ENCODE results near the gene PLGRKT. TPM values are rescaled to one million over a fixed set of nuclear protein-coding genes. Genes with fewer than 3 reads are reported as not detected.
A peak's percentile ranks its signal among the peaks of the same experiment; 100 is the strongest.

The PLGRKT gene
- polyA plus RNA-seq, 4 donors = 35.6 to 60.4 (median 54.9) TPM

DNA sequence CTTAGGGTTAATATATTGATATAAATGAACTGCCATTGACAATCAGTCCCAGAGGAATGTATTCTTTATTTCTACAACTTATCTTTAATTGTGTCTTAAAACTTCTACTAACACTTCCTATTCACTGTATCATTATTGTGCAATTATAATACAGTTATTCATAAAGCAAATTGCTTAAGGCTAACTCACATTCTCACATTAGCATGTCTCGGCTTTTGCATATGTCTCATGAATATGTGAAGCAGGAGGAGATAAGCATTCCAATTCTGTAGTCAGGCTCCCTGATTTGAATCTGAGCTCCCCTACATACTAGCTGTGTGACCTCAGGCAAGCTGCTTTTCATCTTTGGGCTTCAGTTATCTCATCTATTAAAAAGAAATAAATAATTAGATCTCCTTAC is 45.4 kb downstream of the PLGRKT start:
- no peaks in the 10 kb centered on the region for H3K4me1 ChIP-seq (ENCODE audit: control insufficient read depth in 3 of 3, insufficient read depth in 2 of 3, low read depth in 1 of 3, low read length in 2 of 3)
- DNase-seq (no peak), FAIRE-seq (no peak)
- H3K27me3 ChIP-seq (ENCODE audit: control insufficient read depth in 3 of 3, insufficient read depth in 3 of 3, low read length in 3 of 3) = no peaks in the 10 kb centered on the region
- no peak overlapping the region for H3K27ac ChIP-seq (ENCODE audit: low read depth in 1 of 3, low read length in 2 of 3)
- H3K36me3 ChIP-seq (ENCODE audit: control insufficient read depth in 3 of 3, insufficient read depth in 2 of 3, low read depth in 1 of 3, low read length in 3 of 3) = no peaks in the 10 kb centered on the region
- WGBS, 3 donors = 94 to 98% (median 97%) methylated on average over 1 of the region's 1 CpG
- no peaks in the 10 kb centered on the region for H3K9me3 ChIP-seq (ENCODE audit: control insufficient read depth in 2 of 2, insufficient read depth in 1 of 2, low read depth in 1 of 2, low read length in 1 of 2)
- H3K4me3 ChIP-seq (ENCODE audit: low read depth in 1 of 3, low read length in 3 of 3) = no peak overlapping the region

DNA sequence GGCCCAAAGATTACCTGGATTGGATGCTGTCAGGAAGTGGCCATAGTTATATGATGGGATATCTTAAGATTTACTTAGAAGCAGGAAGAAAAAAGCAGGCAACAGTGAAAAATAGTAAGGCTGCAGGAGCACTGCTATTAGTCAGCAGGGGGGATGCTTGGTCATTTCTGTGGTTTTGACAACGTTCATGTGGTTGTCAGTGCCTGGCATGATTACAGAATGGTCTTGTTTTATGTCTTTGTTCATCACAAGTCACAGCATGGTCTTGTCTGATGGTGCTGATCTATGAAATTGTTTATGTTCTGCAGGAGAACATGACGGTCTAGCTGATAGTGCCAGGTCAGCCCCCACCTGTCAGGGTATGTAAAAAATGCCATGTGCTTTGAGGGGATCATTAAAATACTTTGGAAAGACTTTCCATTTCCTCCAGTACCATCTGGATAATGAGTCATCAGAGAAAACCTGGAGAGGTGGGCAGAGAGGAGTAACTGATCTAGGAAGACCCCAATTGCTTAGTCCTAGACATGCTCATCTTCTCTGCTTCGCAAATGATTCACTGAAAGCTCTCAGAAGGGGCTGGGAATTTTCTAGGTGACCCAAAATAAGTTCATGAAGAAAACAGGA is 48.5 kb downstream of the PLGRKT start:
- Histone ChIP-seq H3K4me3 (ENCODE audit: low read depth in 1 of 3, low read length in 3 of 3) (no peak overlapping the region), H3K27me3 (ENCODE audit: control insufficient read depth in 3 of 3, insufficient read depth in 3 of 3, low read length in 3 of 3) (no peaks in the 10 kb centered on the region), H3K36me3 (ENCODE audit: control insufficient read depth in 3 of 3, insufficient read depth in 2 of 3, low read depth in 1 of 3, low read length in 3 of 3) (no peaks in the 10 kb centered on the region), H3K27ac (ENCODE audit: low read depth in 1 of 3, low read length in 2 of 3) (no peak overlapping the region), H3K9me3 (ENCODE audit: control insufficient read depth in 2 of 2, insufficient read depth in 1 of 2, low read depth in 1 of 2, low read length in 1 of 2) (no peaks in the 10 kb centered on the region), H3K4me1 (ENCODE audit: control insufficient read depth in 3 of 3, insufficient read depth in 2 of 3, low read depth in 1 of 3, low read length in 2 of 3) (no peaks in the 10 kb centered on the region)
- FAIRE-seq (no peak), DNase-seq (no peak)
- WGBS, 3 donors = 62 to 70% (median 63%) methylated on average over 3 of the region's 3 CpGs

DNA sequence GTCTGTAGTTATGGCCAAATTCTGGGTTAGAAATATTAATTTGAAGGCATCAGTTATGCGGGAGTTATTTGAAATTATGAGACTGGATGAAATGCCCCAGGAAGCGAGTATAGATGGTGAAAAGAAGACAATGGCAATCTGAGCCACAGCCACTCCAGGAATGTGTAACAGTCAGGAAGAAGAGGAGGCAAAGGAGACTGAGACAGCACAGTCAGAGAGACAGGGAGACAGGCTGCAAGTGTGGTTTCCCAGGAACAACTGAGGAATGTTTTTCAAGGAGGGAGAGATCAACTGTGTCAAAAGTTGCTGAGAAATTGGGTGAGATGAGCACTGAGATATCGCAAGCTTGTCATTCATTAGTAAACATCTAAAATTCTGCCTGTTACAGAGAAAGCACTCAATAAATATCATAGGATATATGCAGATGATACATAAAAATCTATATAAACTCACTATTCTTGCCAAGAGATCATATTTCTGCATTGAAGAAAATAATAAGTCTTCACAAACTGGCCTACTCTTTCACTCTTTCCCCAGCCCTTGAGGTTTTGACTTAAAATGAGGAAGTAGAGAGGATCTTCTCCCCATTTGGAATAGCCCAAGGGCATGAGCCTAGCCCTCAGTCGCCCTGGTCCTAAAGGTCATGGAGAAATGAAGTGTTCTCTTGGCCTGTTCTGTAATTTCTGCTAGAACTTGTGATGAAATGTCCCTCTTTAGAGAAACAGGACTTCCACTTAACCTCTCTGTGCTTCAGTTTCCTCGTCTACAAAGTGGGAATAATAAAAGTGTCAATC is 49.5 kb downstream of the PLGRKT start:
- DNase-seq (no peak), FAIRE-seq (no peak)
- H3K9me3 ChIP-seq (ENCODE audit: control insufficient read depth in 2 of 2, insufficient read depth in 1 of 2, low read depth in 1 of 2, low read length in 1 of 2) = no peaks in the 10 kb centered on the region
- no peaks in the 10 kb centered on the region for H3K36me3 ChIP-seq (ENCODE audit: control insufficient read depth in 3 of 3, insufficient read depth in 2 of 3, low read depth in 1 of 3, low read length in 3 of 3)
- 83 to 86% (median 84%) methylated on average over 5 of the region's 5 CpGs for WGBS, 3 donors
- no peak overlapping the region for H3K27ac ChIP-seq (ENCODE audit: low read depth in 1 of 3, low read length in 2 of 3)
- no peaks in the 10 kb centered on the region for H3K27me3 ChIP-seq (ENCODE audit: control insufficient read depth in 3 of 3, insufficient read depth in 3 of 3, low read length in 3 of 3)
- no peak overlapping the region for H3K4me3 ChIP-seq (ENCODE audit: low read depth in 1 of 3, low read length in 3 of 3)
- no peaks in the 10 kb centered on the region for H3K4me1 ChIP-seq (ENCODE audit: control insufficient read depth in 3 of 3, insufficient read depth in 2 of 3, low read depth in 1 of 3, low read length in 2 of 3)

DNA sequence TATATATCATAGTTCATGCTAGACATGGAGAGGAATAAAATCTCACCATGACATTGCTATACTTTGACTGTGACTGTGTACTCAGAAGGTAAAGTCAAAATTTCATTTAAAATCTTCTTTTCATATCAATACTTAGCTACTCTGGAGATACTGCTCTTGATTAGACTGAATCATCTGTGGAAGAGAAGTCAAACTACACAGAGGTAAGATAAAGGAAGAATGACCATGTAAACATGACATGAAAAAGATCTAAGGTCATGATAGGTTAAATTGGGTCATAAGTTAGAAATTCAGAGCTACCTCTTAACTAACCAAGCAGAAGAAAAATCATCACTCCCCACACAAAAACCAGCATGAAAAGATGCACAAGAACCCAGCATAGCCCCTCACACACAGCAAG is 53.3 kb downstream of the PLGRKT start:
- H3K27me3 ChIP-seq (ENCODE audit: control insufficient read depth in 3 of 3, insufficient read depth in 3 of 3, low read length in 3 of 3) = no peaks in the 10 kb centered on the region
- H3K27ac ChIP-seq (ENCODE audit: low read depth in 1 of 3, low read length in 2 of 3) = no peak overlapping the region
- no peaks in the 10 kb centered on the region for H3K4me1 ChIP-seq (ENCODE audit: control insufficient read depth in 3 of 3, insufficient read depth in 2 of 3, low read depth in 1 of 3, low read length in 2 of 3)
- no peak for FAIRE-seq
- peaks cover 0 to 7% (median 0%) of the 10 kb centered on the region in 3 donors for H3K36me3 ChIP-seq (ENCODE audit: control insufficient read depth in 3 of 3, insufficient read depth in 2 of 3, low read depth in 1 of 3, low read length in 3 of 3)
- H3K9me3 ChIP-seq (ENCODE audit: control insufficient read depth in 2 of 2, insufficient read depth in 1 of 2, low read depth in 1 of 2, low read length in 1 of 2) = no peaks in the 10 kb centered on the region
- no peak for DNase-seq
- no peak overlapping the region for H3K4me3 ChIP-seq (ENCODE audit: low read depth in 1 of 3, low read length in 3 of 3)

DNA sequence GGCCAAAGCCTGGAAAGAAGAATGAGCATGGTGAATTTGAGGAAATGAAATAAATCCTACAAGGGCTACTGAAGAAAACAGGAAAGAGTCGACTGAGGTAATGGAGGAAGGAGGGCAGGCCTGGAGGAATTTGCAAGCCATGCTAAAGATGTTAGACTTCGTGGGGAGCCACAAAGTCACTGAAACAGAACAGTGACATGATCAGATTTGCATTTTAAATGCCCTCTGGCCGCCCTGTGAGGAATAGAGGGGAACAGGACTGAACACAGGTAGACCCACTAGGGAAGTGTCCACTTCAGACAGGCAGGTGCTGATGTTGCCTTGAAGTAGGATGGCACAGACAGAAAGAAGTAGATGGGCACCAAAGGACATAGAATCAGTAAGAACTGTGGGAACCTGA is 55.2 kb downstream of the PLGRKT start:
- Histone ChIP-seq H3K27ac (ENCODE audit: low read depth in 1 of 3, low read length in 2 of 3) (no peak overlapping the region), H3K27me3 (ENCODE audit: control insufficient read depth in 3 of 3, insufficient read depth in 3 of 3, low read length in 3 of 3) (no peaks in the 10 kb centered on the region), H3K4me3 (ENCODE audit: low read depth in 1 of 3, low read length in 3 of 3) (no peak overlapping the region), H3K9me3 (ENCODE audit: control insufficient read depth in 2 of 2, insufficient read depth in 1 of 2, low read depth in 1 of 2, low read length in 1 of 2) (no peaks in the 10 kb centered on the region), H3K36me3 (ENCODE audit: control insufficient read depth in 3 of 3, insufficient read depth in 2 of 3, low read depth in 1 of 3, low read length in 3 of 3) (peaks cover 0 to 7% (median 0%) of the 10 kb centered on the region in 3 donors), H3K4me1 (ENCODE audit: control insufficient read depth in 3 of 3, insufficient read depth in 2 of 3, low read depth in 1 of 3, low read length in 2 of 3) (no peaks in the 10 kb centered on the region)
- DNase-seq = no peak
- no peak for FAIRE-seq
- 75 to 85% (median 83%) methylated on average over 3 of the region's 3 CpGs for WGBS, 3 donors

DNA sequence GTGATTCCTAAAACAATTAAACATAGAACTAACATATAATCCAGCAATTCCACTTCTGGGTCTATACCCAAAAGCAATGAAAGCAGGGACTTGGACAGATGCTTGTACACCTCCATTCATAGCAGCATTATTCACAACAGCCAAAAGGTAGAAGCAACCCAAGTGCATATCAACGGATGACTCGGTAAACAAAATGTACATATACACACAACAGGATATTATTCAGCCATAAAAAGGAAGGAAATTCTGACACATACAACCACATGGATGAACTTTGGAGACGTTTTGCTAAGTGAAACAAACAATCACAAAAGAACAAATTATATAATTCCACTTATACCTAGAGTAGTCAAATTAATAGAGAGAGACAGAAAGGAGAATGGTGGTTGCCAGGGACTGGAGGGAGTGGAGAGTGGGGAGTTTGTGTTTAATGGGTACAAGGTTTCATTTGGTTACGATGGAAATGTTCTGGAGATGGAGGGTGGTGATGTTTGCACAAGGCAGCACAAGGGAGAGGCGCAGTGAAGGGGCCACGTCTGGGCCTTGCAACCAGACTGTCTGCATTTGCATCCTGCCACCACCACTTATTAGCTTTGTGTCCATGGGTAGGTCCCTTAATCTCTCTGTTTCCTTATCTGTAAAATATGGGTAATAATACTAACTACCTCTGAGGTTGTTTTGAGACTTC is 61.8 kb downstream of the PLGRKT start:
- FAIRE-seq (no peak), DNase-seq (peak in 1 of 2 donors; percentile 11)
- WGBS, 3 donors = 71 to 76% (median 74%) methylated on average over 6 of the region's 6 CpGs
- Histone ChIP-seq H3K4me1 (ENCODE audit: control insufficient read depth in 3 of 3, insufficient read depth in 2 of 3, low read depth in 1 of 3, low read length in 2 of 3) (no peaks in the 10 kb centered on the region), H3K4me3 (ENCODE audit: low read depth in 1 of 3, low read length in 3 of 3) (no peak overlapping the region), H3K27ac (ENCODE audit: low read depth in 1 of 3, low read length in 2 of 3) (no peak overlapping the region), H3K27me3 (ENCODE audit: control insufficient read depth in 3 of 3, insufficient read depth in 3 of 3, low read length in 3 of 3) (no peaks in the 10 kb centered on the region), H3K36me3 (ENCODE audit: control insufficient read depth in 3 of 3, insufficient read depth in 2 of 3, low read depth in 1 of 3, low read length in 3 of 3) (no peaks in the 10 kb centered on the region), H3K9me3 (ENCODE audit: control insufficient read depth in 2 of 2, insufficient read depth in 1 of 2, low read depth in 1 of 2, low read length in 1 of 2) (no peaks in the 10 kb centered on the region)

DNA sequence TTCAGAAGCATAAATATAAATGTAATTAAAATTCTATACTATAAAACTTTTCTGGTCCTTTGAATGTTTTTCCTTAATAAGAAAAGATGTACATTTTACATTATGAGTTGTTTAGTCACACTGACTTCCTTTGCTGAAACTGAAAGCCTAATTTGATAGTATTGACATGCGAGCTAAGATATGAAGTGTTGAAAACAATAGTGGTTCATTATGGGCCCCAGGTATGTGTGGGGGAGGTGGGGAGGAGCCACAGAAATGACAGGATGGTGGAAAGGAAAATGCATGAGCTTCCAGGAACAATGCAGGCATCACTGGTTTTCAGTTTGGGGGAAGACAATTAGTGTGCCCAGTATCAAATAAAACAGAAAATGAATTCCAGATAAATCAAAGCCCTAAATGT is 62.6 kb downstream of the PLGRKT start:
- Histone ChIP-seq H3K27ac (ENCODE audit: low read depth in 1 of 3, low read length in 2 of 3) (no peak overlapping the region), H3K9me3 (ENCODE audit: control insufficient read depth in 2 of 2, insufficient read depth in 1 of 2, low read depth in 1 of 2, low read length in 1 of 2) (no peaks in the 10 kb centered on the region), H3K27me3 (ENCODE audit: control insufficient read depth in 3 of 3, insufficient read depth in 3 of 3, low read length in 3 of 3) (no peaks in the 10 kb centered on the region), H3K4me3 (ENCODE audit: low read depth in 1 of 3, low read length in 3 of 3) (no peak overlapping the region), H3K4me1 (ENCODE audit: control insufficient read depth in 3 of 3, insufficient read depth in 2 of 3, low read depth in 1 of 3, low read length in 2 of 3) (no peaks in the 10 kb centered on the region), H3K36me3 (ENCODE audit: control insufficient read depth in 3 of 3, insufficient read depth in 2 of 3, low read depth in 1 of 3, low read length in 3 of 3) (no peaks in the 10 kb centered on the region)
- no peak for DNase-seq
- no peak for FAIRE-seq
- 14 to 40% (median 37%) methylated on average over 1 of the region's 1 CpG for WGBS, 3 donors

DNA sequence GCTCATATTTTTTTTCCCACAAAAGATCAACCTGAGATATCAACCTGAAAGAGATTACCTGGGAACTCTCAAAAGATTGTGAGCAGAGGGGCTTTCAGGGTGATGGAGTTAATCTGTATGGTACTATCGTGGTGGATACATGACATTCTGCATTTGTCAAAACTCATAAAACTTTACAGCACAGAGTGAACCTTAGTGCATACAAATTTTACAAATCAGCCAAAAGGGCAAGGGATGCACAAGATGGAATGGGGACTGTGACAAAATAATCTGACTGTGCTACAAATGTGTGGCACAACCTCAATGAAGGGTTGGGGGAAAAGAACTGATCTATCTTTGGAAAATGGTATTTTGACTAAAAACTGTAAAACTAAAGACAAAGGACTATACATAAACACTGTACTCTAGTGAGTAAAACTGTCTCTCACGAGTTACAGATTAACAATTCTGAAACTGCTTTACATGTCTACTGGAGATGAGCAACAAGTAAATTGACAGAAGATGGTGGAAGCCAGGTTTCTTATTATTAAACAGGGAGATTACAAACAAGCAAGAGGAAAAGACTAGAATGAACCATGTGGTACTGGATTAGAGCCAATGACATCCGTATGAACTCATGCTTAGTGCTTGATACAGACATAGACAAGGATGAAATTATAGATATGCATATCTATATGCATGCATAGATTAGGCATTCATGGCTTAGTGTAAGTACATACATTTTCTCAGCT is 73.3 kb downstream of the PLGRKT start:
- DNase-seq (no peak), FAIRE-seq (no peak)
- H3K27me3 ChIP-seq (ENCODE audit: control insufficient read depth in 3 of 3, insufficient read depth in 3 of 3, low read length in 3 of 3) = no peaks in the 10 kb centered on the region
- no peaks in the 10 kb centered on the region for H3K4me1 ChIP-seq (ENCODE audit: control insufficient read depth in 3 of 3, insufficient read depth in 2 of 3, low read depth in 1 of 3, low read length in 2 of 3)
- H3K9me3 ChIP-seq (ENCODE audit: control insufficient read depth in 2 of 2, insufficient read depth in 1 of 2, low read depth in 1 of 2, low read length in 1 of 2) = peaks cover 0 to 6% of the 10 kb centered on the region in 2 donors
- 46 to 65% (median 51%) methylated on average over 3 of the region's 3 CpGs for whole genome bisulfite sequencing, 3 donors
- no peak overlapping the region for H3K4me3 ChIP-seq (ENCODE audit: low read depth in 1 of 3, low read length in 3 of 3)
- no peak overlapping the region for H3K27ac ChIP-seq (ENCODE audit: low read depth in 1 of 3, low read length in 2 of 3)
- H3K36me3 ChIP-seq (ENCODE audit: control insufficient read depth in 3 of 3, insufficient read depth in 2 of 3, low read depth in 1 of 3, low read length in 3 of 3) = peaks cover 0 to 2% (median 0%) of the 10 kb centered on the region in 3 donors
